ENCODE results near the gene INPP5E.

DNA sequence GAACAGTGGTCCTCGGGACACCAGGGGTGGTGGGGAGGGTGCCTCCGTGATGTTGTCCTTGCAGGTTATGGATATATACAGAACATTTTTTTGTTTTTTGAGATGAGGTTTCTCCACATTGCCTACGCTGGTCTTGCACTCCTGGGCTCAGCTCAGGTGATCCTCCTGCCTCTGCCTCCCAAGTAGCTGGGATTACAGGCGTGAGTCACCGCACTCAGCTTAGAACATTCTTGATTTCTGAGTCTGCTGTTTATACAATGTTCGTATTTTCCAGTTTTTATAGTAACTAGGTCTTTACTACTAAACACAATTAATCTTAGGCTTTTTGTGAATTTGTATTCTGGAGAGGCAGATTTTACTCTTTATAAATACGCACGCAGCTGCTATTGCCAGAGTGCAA, 23.2 kb downstream of the INPP5E start:
- TF ChIP-seq CTCF (IDR thresholded peaks at IDR 0.05) (no peak), POLR2A (IDR thresholded peaks at IDR 0.05) (no peak)

All from heart left ventricle (tissue), 13 donors.